ENCODE measurements around the gene RBM6. TPM values are rescaled to one million over a fixed set of nuclear protein-coding genes. Genes with fewer than 3 reads are reported as not detected.
"Not testable (repeated sequence)": the region's sequence is repeated elsewhere in the genome, so short reads cannot be mapped to it uniquely, and the experiment has no call there.

The RBM6 gene
- total RNA-seq, 1 donor from 2014 or later = 71.5 TPM

GRCh38 chr3:49930922-49931321, 9.0 kb upstream of the RBM6 start:
- H3K27me3 ChIP-seq = no peaks in the 10 kb centered on the region
- H3K27ac ChIP-seq = peak overlapping the region; percentile 84
- no peak overlapping the region for H3K4me3 ChIP-seq
- no peaks in the 10 kb centered on the region for H3K36me3 ChIP-seq
- intact Hi-C loops (cut with DNase I) = no loop called here
- peaks cover 23% of the 10 kb centered on the region for H3K4me1 ChIP-seq
- H3K9me3 ChIP-seq = no peaks in the 10 kb centered on the region
- TF ChIP-seq POLR2A (IDR thresholded peaks at IDR 0.05) (no peak), CTCF (IDR thresholded peaks at IDR 0.05) (no peak), POLR2AphosphoS5 (IDR thresholded peaks at IDR 0.05; ENCODE audit: insufficient read depth in 1 of 2, low read depth in 1 of 2) (no peak)
- no peak for DNase-seq (ENCODE audit: extremely low spot score in 2 of 2)

- H3K9me3 ChIP-seq; H3K27me3 ChIP-seq; H3K4me3 ChIP-seq; H3K27ac ChIP-seq; H3K36me3 ChIP-seq; intact Hi-C loops (cut with DNase I); DNase-seq (ENCODE audit: extremely low spot score in 2 of 2): not testable (repeated sequence)
- peaks cover 23% of the 10 kb centered on the region for H3K4me1 ChIP-seq
Measured at GRCh38 chr3:49932281-49932680, 7.7 kb upstream of the RBM6 start.

- TF ChIP-seq POLR2AphosphoS5 (IDR thresholded peaks at IDR 0.05; ENCODE audit: insufficient read depth in 1 of 2, low read depth in 1 of 2) (no peak), CTCF (IDR thresholded peaks at IDR 0.05) (no peak), POLR2A (IDR thresholded peaks at IDR 0.05) (no peak)
- H3K9me3 ChIP-seq = no peaks in the 10 kb centered on the region
- no peak for DNase-seq (ENCODE audit: extremely low spot score in 2 of 2)
- no peak overlapping the region for H3K4me3 ChIP-seq
- H3K27ac ChIP-seq = no peak overlapping the region
- H3K27me3 ChIP-seq = no peaks in the 10 kb centered on the region
- peaks cover 15% of the 10 kb centered on the region for H3K4me1 ChIP-seq
- H3K36me3 ChIP-seq = no peaks in the 10 kb centered on the region
- intact Hi-C loops (cut with DNase I) = no loop called here
Measured at GRCh38 chr3:49937090-49937489, 2.9 kb upstream of the RBM6 start.

GRCh38 chr3:49940667-49941249, 808 bp downstream of the RBM6 start:
- Histone ChIP-seq H3K27ac (peak overlapping the region; percentile 84), H3K36me3 (no peaks in the 10 kb centered on the region), H3K27me3 (no peaks in the 10 kb centered on the region), H3K4me3 (peak overlapping the region; percentile 60 to 79), H3K4me1 (peaks cover 27% of the 10 kb centered on the region), H3K9me3 (no peaks in the 10 kb centered on the region)
- DNase-seq (ENCODE audit: extremely low spot score in 2 of 2) = no peak
- TF ChIP-seq CTCF (IDR thresholded peaks at IDR 0.05) (no peak), POLR2A (IDR thresholded peaks at IDR 0.05) (no peak), POLR2AphosphoS5 (IDR thresholded peaks at IDR 0.05; ENCODE audit: insufficient read depth in 1 of 2, low read depth in 1 of 2) (no peak)
- intact Hi-C loops (cut with DNase I) = no loop called here

- H3K27me3 ChIP-seq = no peaks in the 10 kb centered on the region
- no peaks in the 10 kb centered on the region for H3K36me3 ChIP-seq
- H3K27ac ChIP-seq = no peak overlapping the region
- no peak for DNase-seq (ENCODE audit: extremely low spot score in 2 of 2)
- intact Hi-C loops (cut with DNase I) = no loop called here
- H3K9me3 ChIP-seq = no peaks in the 10 kb centered on the region
- no peak overlapping the region for H3K4me3 ChIP-seq
- TF ChIP-seq CTCF (IDR thresholded peaks at IDR 0.05) (no peak), POLR2AphosphoS5 (IDR thresholded peaks at IDR 0.05; ENCODE audit: insufficient read depth in 1 of 2, low read depth in 1 of 2) (no peak), POLR2A (IDR thresholded peaks at IDR 0.05) (no peak)
- peaks cover 27% of the 10 kb centered on the region for H3K4me1 ChIP-seq
Measured at GRCh38 chr3:49942651-49943050, 2.7 kb downstream of the RBM6 start.

Data from vagina (tissue), 2 donors.